PFSK-1 (cell line): ENCODE measurements around the gene SIVA1.

Experiments
- FOXP2 ChIP-seq: optimal IDR thresholded peaks from 2 replicates; pipeline ENCODE3; 2011; ENCODE audit warnings: borderline replicate concordance, control low read depth, inconsistent platforms; ENCODE audit not compliant: insufficient read depth; ENCODE audit errors: extremely low read length, extremely low read depth
- POLR2AphosphoS5 ChIP-seq: IDR thresholded peaks from 2 replicates; pipeline ENCODE4 v1.6.1; 2012; ENCODE audit warnings: low read depth, mild to moderate bottlenecking, control low read depth, low read length, moderate library complexity
- SIN3A ChIP-seq: IDR thresholded peaks from 2 replicates; pipeline ENCODE4 v1.6.1; 2012; ENCODE audit warnings: mild to moderate bottlenecking, low read length, moderate library complexity, borderline replicate concordance; ENCODE audit not compliant: insufficient read depth
- TAF1 ChIP-seq: IDR thresholded peaks from 2 replicates; pipeline ENCODE4 v1.6.1; 2012; ENCODE audit warnings: low read length, control low read depth, borderline replicate concordance; ENCODE audit not compliant: insufficient read depth
- TF ChIP-seq, protein P1 (sequence below), 2 experiments: IDR thresholded peaks; 2 replicates each; pipeline versions ENCODE4 v1.6.1 to v1.8.0; 2011 to 2012; ENCODE audit warnings: low read depth in 2 of 2, low read length in 2 of 2, control low read depth in 1 of 2, inconsistent platforms in 1 of 2, mild to moderate bottlenecking in 1 of 2, moderate library complexity in 1 of 2; ENCODE audit not compliant: insufficient read depth in 1 of 2

DNA sequence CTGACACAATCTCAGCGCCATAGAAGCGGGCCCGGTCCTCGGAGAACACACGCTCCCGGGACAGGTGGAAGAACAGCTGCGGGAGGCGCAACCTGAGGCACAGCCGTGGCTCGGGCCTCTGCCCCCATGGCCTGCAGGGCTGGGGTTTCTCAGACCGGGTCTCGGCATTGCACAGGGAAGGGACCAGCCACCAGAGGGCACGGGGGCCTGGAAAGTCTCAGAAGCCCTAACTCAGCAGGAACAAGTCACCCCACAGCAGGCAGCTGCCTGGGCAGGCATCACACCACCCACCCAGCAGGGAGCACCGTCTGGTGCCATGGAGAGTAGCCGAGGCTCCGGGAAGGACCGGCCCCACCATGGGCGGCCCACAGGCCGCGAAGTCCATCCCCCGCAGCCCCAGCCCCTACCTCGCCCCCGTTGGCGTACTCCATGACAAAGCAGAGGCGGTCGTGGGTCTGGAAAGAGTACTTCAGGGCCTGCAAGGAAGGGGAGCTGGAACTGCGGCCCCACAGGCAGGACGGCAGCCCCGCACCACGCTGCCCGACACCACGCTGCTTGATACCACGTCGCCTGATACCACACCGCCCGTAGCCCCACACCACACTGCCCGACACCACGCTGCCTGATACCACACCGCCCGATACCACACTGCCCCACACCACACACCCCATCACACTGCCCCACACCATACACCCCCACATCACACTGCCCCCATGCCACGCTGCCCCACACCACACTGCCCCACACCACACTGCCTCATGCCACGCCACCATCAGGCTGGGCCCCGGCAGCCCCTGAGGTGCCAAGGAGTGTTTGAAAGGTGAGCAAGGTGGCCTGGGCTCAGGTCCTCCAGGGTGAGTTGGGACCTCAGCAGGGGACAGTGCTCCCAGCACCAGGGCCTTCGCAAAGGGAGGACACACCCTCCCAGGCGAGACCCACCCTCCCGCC is 20.8 kb downstream of the SIVA1 start:
- TF ChIP-seq TAF1 (no peak), POLR2AphosphoS5 (no peak), SIN3A (no peak), FOXP2 (no peak)
- TF ChIP-seq, protein P1, sequence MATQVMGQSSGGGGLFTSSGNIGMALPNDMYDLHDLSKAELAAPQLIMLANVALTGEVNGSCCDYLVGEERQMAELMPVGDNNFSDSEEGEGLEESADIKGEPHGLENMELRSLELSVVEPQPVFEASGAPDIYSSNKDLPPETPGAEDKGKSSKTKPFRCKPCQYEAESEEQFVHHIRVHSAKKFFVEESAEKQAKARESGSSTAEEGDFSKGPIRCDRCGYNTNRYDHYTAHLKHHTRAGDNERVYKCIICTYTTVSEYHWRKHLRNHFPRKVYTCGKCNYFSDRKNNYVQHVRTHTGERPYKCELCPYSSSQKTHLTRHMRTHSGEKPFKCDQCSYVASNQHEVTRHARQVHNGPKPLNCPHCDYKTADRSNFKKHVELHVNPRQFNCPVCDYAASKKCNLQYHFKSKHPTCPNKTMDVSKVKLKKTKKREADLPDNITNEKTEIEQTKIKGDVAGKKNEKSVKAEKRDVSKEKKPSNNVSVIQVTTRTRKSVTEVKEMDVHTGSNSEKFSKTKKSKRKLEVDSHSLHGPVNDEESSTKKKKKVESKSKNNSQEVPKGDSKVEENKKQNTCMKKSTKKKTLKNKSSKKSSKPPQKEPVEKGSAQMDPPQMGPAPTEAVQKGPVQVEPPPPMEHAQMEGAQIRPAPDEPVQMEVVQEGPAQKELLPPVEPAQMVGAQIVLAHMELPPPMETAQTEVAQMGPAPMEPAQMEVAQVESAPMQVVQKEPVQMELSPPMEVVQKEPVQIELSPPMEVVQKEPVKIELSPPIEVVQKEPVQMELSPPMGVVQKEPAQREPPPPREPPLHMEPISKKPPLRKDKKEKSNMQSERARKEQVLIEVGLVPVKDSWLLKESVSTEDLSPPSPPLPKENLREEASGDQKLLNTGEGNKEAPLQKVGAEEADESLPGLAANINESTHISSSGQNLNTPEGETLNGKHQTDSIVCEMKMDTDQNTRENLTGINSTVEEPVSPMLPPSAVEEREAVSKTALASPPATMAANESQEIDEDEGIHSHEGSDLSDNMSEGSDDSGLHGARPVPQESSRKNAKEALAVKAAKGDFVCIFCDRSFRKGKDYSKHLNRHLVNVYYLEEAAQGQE (IDR thresholded peaks at IDR 0.05; ENCODE audit: insufficient read depth in 1 of 2, low read depth in 2 of 2, low read length in 2 of 2) = no peak
